ENCODE measurements around the gene COQ8A.
A peak's percentile ranks its signal among the peaks of the same experiment; 100 is the strongest.
"Not testable (repeated sequence)": the region's sequence is repeated elsewhere in the genome, so short reads cannot be mapped to it uniquely, and the experiment has no call there.

The COQ8A gene

GRCh38 chr1:226984521-226985238, 44.6 kb downstream of the COQ8A start:
- DNase-seq (ENCODE audit: low read depth in 2 of 2): no peak

- no peak for DNase-seq (ENCODE audit: low read depth in 2 of 2)
Measured at GRCh38 chr1:226985239-226985838, 45.2 kb downstream of the COQ8A start.

DNA sequence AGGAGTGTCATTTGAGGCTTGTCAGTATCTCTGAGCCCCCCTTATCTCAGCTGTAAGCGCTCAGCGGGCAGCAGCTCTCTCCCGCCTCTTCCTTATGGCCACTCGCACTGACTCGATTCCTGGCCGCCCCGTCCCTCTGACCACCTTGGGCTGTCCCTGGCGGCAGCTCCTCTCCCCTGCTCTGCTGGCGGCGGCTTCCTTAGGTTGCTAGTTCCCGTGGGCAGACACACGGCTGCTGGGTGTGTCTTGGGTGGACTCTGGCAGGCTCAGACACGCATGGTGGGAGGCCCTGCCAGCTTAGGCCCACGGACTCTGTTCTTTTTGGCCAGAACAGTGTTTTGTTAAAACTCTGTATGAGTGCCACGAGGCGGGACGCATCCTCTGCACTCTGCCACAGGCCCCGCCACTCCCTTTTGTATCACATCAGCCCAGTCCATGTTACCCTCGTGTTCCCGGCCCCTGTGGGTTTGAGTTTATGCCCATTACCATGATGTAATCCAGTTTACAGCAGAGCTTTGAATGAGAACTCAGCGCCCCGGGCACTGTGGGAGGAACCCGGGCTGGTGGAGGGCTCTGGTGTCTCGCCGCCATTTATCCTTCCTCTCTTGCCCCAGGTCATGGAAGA, 45.9 kb downstream of the COQ8A start:
- no peak for DNase-seq (ENCODE audit: low read depth in 2 of 2)

GRCh38 chr1:226986496-226987178, 46.5 kb downstream of the COQ8A start:
- DNase-seq (ENCODE audit: low read depth in 2 of 2): no peak

DNA sequence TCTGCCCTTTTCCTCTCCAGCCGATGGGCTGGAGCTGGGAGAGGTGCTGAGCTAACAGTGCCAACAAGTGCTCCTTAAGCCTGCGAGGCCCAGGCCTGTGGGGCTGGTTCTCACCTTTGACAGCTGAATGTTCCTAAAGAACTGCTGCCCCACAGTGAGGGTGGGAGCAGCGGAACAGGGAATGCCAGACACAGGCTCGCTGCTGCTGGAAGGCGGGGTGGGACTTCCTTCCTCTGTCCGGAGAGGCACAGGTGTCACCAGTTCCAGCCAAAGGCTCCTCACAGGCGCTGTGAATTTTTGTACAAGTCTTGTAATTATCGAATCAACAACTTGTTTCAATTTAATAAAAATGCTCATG, 47.1 kb downstream of the COQ8A start:
- DNase-seq (ENCODE audit: low read depth in 2 of 2): no peak

DNA sequence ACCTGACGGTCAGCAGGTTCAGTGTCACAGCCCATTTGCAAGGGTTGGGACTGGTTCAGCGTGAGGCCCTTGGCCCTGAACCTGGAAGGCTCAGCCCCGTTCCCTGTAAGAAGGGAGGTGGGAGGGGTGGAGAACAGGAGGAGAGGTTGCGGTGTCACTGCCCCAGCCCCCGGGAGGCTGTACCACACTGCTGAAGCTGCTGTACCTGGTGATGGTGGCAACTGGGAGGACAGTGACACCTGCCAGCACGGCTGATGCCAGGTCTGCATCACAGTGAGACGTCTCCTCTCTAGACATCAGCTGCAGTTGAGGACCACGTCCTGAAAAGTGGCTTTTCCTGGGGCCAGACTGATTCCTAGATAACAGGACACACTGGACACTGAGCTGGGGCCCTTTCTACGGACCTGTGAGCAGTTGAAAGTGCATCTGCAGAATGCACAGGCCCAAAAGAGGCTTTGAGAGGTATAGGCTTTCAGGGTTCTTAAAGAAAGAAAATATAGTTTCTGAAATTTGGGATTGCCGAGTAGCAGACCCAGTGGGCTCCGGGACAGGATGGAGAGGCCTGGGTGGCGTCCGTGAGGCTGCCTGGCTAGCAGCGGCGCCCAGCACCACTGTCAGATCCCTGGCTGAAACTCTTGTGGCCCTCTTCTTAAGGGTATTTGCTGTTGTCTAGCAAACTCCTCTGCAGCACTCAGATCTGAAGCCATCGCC, 47.7 kb downstream of the COQ8A start:
- no peak for DNase-seq (ENCODE audit: low read depth in 2 of 2)

GRCh38 chr1:226988334-226988666, 48.2 kb downstream of the COQ8A start:
- DNase-seq (ENCODE audit: low read depth in 2 of 2): no peak

DNA sequence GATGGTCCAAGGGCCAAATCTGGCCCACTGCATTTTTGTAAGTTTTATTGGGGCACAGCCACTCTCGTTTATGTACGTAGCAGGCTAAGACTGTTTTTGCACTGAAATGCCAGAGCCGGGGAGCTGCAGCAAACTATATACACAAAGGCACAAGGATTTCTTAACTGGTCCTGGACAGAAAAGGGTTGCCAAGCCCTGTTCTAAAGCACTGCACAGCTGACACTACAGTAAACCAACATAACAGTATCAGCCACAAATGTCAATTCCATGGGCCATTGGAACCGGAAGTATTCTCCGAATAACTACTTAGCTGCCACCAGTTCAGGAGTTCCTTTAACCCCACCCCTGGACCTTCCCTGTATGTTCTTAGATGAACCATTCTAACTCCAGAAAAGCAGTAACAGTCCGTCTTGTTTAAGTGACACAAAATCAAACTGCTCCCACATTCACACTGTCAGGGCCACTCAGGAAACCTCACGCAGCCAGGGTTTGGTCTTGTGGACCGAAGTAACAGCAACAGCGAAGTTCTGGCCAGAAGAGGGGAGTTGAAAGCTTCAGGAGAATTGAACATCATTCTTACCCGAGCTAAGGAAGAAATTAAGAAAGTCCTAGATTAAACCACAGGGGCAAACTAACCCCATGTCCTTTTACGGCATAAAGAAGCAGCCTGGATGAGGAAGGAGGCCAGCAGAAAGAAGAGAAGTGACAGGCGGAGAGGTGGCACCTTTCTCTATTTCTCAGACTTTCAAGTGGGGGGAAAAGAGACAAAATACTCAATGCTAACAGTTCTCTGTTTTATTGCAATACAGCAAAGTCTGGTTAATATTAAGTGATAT, 49.2 kb downstream of the COQ8A start:
- no peak for DNase-seq (ENCODE audit: low read depth in 2 of 2)

- DNase-seq (ENCODE audit: low read depth in 2 of 2): peak; percentile 29 to 32
Measured at GRCh38 chr1:226990133-226990716, 50.1 kb downstream of the COQ8A start.

GRCh38 chr1:226991920-226992319, 51.8 kb downstream of the COQ8A start:
- DNase-seq (ENCODE audit: low read depth in 2 of 2): no peak

DNA sequence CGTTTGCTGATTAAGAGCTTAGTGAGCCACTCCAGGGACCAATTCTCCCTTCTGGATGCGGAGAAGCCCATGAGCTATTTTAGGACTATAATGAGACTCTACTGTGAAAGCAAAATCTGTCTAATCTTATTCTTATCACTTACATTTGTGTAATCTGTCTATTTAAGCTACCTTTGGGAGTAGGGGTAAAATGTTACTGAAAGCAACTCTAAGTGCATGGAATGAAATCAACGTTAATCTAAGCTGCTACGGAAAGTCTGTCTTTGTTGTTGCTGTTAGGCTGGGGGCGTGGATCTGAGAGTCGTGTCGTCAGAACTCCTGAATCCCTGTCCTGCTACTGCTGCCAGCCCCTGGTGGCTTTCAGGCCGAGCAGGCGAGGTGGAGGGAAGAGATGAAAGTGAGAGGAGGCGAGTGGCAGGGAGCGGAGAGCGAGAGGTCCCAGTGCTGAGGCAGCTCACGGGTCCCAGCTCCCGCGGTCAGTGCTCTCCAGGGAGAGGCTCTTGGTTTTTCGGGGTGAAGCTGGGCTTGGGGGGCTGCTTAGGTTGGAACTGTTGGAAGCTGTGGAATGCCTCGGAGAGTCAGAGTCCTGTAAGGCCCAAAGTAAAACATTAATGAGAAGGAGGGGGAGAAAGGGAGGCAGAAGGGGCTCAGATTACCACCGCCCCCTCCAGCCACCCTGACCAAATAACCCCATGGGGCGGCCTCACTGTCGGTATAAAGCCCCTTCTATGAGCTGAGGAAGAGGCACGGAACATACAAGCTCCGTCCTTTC, 53.9 kb downstream of the COQ8A start:
- DNase-seq (ENCODE audit: low read depth in 2 of 2): no peak

GRCh38 chr1:226994586-226995364, 54.7 kb downstream of the COQ8A start:
- no peak for DNase-seq (ENCODE audit: low read depth in 2 of 2)

DNA sequence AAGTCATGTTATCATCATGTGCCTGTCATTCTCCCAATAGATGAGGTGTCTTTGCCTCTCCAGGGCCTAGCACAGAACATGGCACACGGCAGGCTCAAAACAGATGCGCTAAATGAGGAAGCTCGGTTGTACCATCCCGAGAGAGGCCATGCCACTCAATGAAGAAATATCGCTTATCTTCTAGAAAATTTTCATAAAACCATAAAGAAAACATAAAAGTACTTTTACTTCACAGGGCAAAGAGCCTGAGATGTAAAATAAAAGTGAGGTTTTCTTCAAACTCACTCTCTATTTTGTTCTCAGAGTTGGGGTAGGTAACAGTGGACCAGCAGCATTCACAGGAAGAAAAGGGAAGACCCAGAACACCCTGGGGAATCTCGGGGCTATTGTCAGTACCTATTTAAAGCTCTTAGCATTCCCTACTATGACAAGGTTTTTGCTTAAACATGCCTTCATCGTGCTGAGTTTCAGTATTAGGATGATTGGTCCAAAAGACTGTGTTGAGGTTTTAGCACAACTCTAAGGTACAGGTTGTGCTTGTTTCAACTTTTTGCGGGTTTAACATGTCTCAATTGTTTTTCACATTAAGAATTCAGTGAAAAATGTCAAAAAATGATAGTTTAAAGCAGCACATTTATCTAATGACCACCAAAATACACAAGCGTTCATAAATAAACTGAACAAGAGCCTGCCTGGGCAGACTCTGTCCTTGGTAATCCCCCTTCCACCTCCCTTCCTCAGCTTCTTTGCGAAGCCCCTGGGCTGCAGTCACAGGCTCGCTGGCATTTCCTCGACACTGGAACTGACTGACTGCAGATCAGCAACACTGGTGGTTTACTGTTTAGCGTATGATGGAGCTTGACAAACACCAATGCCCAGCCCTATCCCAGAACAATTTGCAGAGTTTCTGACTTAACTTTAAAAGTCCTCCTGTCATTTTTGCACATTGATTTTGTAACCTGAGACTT, 55.6 kb downstream of the COQ8A start:
- DNase-seq (ENCODE audit: low read depth in 2 of 2): no peak

DNA sequence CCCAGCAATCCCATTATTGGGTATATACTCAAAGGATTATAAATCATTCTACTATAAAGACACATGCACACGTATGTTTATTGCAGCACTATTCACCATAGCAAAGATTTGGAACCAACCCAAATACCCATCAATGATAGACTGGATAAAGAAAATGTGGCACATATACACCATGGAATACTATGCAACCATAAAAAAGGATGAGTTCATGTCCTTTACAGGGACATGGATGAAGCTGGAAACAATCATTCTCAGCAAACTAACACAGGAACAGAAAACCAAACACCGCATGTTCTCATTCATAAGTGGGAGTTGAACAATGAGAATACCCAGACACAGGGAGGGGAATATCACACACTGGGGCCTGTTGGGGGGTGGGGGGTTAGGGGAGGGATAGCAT, 59.5 kb downstream of the COQ8A start:
- not testable (repeated sequence) for DNase-seq (ENCODE audit: low read depth in 2 of 2)

- no peak for DNase-seq (ENCODE audit: low read depth in 2 of 2)
Measured at GRCh38 chr1:227002531-227003049, 62.5 kb downstream of the COQ8A start.

DNA sequence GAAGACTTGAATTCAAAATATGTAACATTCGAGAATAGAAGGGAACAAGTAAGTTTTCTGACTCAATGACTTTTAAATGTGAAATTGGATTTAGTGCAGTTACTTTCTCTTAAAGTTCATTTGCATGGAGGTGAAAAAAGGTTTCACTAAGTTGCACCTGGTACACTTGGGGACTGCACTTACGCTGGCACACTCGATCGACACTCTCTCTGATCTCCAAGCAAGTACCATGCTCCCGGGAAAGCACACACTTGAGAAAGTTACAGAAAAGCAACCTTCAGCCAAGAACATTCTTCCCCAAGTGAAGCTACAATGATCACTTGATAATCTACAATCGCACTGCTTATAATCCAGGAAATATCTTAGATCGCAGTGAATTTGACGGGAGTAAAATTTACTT, 63.1 kb downstream of the COQ8A start:
- no peak for DNase-seq (ENCODE audit: low read depth in 2 of 2)

GRCh38 chr1:227004796-227005195, 64.7 kb downstream of the COQ8A start:
- DNase-seq (ENCODE audit: low read depth in 2 of 2): no peak

DNA sequence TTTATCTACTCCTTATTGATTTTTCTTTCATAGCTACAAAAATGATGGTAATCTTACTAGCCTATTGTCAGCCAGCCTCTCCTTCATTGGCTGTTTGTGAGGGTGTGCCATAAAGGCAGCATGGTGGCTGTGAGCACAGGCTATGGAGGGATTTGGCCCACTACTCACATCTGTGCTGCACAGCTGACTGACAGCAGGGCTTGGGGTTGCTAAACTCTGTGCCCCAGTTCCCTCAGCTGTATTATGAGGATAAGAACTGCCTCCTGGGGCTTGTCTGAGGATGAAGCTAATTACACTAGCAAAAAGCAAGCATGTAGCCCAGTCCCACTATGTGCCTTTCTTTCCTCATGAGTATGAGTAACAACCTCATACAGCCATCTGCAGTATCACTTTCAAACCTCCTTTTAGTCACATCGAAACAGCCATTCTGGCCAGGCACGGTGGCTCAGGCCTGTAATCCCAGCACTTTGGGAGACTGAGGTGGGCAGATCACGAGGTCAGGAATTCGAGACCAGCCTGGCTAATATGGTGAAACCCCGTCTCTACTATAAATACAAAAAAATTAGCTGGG, 66.2 kb downstream of the COQ8A start:
- DNase-seq (ENCODE audit: low read depth in 2 of 2): no peak

All from stimulated activated CD8-positive, alpha-beta memory T cell treated with anti-CD3 and anti-CD28 coated beads, Interleukin-2, amount 100 ng/mL, for 48 hours (primary cell).